H54 (cell line): ENCODE measurements around the gene CMIP.

Experiments used
- DNase-seq: peaks from one replicate; pipeline ENCODE4 v3.0.0; 2011; ENCODE audit warnings: low spot score, mixed read lengths; ENCODE audit not compliant: insufficient read length
- FAIRE-seq: peaks from 3 replicates; lab custom pipeline; 2011; peaks lifted over from hg19 to GRCh38; lab: Jason Lieb, UNC
- POLR2A ChIP-seq: IDR thresholded peaks from 2 replicates; pipeline ENCODE4 v1.6.1; 2011; ENCODE audit warnings: low read depth, mild to moderate bottlenecking, low read length

CMIP gene

DNA sequence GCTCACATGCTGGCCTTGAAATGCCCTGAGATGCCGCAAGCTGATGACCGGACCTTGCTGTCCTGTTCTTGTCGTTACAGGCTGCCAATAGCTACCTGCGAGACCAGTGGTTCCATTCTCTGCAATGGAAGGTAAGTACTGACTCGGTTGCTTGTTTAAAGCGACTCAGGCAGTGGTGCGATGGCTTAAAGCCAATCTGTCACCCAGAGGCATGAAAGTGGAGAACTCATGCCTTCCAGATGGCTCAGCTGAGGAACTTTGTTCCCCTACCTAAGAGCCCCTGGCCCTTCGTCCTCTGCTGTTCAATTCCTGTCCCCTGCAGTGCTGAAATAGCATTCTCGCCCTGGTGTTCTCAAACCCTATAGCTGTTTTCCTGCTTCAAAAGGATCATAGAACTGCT, 176.2 kb downstream of the CMIP start:
- DNase-seq (no peak), FAIRE-seq (no peak)
- no peak for TF ChIP-seq POLR2A

DNA sequence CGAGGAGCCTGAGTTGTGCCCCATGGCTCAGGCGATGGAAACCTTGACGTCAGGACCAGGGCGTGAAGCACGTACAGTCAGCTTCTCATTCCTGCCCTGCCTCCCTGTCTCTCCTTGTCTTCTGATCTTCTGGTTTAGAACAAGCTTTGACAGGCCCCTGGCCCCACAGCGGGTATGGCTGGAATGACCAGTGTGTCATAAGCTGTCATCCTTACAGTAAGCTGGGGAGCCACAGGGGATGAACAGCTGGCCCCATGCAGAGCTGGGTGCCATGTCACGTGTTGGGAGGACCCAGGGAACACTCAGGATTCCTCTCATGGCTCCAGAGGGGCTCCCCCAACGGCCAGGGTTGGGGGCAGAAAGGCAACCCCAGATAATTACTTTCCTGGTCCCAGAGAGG, 176.9 kb downstream of the CMIP start:
- FAIRE-seq, result no peak
- no peak for DNase-seq
- no peak for TF ChIP-seq POLR2A

DNA sequence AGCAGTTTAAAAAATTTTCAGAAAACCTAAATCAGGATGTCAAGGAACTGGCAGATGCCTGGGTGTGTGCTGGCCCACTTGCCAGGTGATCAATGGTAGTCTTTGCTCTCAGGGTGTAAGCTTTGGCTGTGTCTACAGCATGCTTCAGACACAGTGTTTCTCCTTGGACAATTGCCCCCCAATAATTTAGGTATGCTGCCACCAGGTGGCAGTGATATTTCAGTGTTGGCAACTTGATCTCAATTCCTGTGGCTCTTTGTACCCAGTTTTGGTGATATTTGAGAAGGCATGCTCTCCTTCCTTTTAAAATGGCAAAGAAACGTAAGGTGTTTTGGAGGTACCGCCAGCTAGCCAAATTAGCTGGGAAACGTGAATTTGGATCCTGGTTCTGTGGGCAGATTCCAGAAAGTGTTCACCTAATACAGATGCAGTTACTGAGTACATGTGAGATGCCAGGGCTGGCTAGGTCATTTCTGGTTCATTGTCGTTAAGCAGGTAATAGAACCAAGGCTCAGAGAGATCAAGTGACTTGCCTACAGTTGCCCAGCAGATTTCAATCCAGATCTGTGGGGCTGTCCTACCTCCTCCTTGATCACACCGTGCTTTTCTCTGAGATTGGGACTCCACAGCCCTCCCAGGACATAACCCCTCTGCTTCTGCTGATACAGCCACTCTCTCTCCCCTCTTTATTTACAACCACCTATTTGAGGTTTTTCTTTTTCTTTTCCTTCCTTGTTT, 178.9 kb downstream of the CMIP start:
- no peak for TF ChIP-seq POLR2A
- no peak for FAIRE-seq
- no peak for DNase-seq

DNA sequence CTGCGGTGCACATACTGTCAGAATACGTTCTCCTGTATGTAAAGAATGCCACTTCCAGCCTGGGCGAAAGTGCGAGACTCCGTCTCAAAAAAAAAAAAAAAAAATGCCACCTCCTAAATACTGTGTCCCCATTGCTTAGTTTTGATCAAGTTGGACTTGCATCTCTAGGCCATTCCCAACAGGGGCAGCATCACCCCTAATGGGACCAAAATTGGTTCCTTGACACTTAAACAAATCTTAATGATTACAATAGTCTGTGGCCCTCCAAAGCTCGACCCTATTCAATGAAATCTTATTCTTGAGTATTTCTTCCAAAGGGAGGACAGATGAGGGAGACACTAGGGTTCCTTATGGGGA, 179.8 kb downstream of the CMIP start:
- no peak for TF ChIP-seq POLR2A
- FAIRE-seq (no peak), DNase-seq (no peak)

DNA sequence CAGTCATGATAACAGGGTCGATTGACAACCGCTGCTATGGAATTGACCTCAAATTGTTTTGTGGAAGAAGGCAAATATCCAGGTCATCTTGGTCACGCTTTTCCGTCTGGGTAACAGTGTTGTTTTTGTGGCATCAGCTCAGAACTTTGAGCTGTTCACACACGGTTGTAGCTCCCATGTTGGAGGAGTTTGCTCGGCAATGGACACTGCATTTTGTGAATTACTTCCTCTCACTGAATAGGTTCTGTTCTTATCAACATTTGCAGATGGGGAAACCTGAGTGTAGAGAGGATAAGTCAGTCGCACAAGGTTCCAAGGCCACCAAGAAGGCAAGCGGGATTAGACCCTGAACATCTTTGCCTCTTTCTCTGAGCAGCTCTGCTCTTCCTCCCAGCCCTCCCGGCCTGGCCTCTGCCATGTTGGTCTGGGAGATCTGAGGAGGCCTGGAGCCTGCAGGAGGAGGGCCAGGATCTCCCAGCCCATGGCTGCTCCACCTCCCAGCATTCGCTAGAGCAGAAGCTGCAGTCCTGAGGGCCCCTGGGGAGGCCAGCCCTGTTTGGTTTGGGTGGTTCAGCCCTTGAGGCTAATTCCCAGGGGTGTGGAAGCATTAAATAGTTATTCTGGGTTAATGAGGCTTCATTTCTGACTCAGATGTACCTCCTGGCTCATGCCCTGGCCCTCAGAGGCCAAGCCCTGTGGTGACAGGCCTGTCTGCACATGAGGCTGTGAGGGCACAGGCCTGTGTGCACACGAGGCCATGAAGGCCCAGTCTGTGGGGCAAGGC, 180.3 kb downstream of the CMIP start:
- TF ChIP-seq POLR2A, result no peak

DNA sequence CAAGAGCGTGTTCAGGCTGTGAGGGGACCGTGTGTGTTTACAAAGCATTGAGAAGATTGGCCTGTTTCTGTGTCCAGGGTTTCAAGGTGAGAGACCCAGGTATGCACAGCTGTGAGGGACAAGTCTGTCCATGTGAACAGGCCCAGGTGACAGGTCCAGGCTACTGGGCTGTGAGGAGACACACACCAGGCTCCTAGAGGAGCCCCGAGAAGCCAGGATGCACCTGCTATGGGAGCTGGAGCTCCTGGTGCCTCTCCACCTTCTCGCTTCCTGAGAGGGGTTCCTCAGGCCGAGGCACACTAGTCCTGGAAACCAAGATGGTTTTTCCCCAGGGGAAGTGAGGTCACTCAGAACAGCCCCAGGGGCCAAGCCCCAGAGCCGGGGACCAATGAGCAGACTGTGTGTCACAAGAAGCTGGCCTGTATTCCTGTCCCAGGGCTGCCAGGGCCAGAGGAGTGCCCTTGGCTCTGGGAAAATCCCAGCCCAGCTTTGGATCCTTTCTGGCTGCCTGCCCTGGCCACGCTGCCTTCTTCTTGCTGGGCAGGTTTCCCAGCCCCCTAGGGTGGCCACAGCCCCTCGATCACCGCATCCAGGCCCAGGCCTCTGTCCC, 181.0 kb downstream of the CMIP start:
- FAIRE-seq (no peak), DNase-seq (peak; percentile 80)
- no peak for TF ChIP-seq POLR2A

More for the DNA sequence above, 180.3 kb downstream of the CMIP start:
- no peak for DNase-seq
- no peak for FAIRE-seq

DNA sequence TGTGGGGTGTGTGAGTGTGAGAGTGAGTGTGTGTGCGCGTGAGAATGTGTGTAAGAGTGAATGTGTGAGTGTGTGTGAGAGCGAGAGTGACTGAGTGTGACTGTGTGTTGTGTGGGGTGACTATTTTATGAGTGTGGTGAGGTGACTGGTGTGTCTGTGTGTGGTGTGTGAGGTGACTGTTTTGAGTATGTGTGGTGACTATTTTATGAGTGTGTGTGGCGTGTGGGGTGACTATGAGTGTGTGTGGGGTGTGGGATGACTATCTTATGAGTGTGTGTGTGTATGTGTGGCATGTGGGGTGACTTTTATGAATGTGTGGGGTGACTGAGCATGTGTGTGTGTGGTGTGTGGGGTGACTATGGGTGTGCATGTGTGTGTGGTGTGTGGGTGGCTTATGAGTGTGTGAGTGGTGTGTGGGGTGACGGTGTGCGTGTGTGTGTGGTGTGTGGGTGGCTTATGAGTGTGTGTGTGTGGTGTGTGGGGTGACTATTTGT, 181.6 kb downstream of the CMIP start:
- DNase-seq (no peak), FAIRE-seq (no peak)
- no peak for TF ChIP-seq POLR2A

DNA sequence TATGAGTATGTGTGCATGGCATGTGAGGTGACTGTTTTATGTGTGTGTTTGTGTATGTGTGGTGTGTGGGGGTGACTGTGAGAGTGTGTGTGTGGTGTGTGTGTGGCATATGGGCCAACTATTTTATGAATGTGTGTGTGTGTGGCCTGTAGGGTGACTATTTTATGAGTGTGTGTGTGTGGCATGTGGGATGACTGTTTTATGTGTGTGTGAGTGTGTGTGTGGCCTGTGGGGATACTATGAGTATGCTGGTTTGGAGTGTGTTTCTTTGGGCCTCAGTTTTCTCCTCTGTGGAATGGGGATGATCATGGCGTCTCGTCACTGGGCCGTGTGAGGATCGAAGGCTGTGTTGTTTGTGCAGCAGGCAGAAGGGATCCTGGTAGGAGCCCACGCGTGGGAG, 182.4 kb downstream of the CMIP start:
- DNase-seq (no peak), FAIRE-seq (no peak)
- TF ChIP-seq POLR2A, result no peak

DNA sequence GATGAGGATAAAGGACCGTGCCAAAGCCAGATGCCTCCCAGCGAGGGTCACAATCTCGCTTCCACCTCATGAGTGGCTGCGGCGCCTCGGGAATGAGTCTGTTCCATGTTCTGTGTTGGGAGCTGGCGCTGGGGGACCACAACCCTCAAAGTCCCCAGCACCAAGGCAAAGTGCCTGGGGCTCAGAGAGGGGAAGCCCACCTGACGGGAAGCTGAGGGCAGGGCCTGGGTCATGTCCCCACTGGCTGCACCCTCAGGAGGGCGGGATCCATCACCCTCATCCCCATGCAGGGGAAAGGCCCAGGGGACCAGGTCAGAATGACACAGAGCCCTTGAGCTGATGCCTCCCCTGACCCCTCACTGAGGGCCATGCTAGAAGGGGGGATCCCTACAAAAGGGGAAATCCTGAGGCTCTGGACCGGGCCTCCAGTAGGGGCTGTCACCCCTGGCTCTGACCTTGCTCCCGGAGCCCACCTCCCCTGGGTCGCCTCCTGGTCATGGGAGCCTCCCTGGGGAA, 183.2 kb downstream of the CMIP start:
- no peak for DNase-seq
- TF ChIP-seq POLR2A, result no peak
- FAIRE-seq, result no peak

DNA sequence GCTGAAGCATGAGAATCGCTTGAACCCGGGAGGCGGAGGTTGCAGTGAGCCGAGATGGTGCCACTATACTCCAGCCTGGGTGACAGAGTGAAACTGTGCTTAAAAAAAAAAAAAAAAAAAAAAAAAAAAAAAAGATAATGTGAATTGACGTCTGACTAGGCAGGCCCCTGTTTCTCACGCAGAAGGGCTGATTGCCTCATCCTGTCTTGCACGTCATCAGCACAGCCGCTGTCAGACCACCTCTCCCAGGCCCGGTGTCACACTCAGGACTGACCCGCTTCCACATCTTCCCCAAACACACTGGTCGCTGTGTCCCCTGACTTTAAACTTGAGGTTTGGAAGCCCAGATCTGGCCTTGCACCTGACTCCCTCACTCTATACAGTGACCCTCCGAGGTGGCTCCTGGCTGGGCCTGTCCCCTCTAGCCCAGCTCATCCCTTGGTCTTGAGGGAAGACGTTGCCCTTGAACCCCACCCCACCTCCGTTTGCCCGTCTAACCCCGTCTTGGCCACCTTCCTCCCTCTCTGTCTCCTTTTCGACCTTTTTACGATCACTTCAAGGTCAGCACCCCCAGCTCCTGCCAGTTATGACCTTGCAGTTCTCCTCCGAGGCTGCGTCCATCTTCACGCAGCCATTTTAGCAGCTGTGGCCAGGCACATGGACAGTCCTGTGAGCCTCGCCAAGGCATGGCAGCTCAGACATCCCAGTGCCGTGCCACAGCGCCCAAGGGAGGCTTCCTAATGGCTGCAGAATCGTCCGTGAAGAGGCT, 184.6 kb downstream of the CMIP start:
- no peak for FAIRE-seq
- TF ChIP-seq POLR2A, result no peak
- DNase-seq, result no peak

DNA sequence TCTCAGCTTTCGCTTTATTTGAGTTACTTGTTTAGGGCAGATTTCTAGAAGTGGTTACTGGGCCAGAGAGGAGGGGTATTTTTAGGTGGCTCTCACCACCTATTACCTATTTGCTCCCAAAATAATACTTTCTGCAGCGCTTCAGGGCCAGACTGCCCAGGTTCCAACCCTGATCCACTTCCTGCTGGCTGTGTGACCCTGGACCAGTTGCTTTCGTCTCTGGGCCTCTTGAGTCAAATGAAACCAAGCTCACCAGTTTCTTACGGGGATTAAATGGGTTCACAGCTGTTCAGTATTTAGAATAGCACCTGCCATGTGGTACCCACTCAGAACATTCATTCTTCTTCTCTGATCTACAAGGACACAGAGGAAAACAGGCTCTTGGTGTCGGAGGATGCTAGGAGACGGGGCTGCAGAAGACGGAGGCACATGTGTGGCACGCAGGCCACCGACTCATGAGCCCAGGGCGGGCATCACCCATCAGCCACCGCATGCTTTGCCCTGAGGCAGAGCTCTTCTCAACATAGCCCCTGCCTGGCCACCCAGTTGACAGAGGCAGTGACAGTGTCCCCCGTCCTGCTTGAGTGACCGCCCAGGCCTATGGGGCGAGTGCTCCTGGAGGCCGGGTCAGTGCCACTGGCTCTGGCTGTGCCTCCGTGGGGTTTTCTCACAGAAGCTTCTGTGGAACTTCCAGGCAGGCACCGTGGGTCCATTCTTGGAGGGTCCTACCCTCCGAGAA, 185.5 kb downstream of the CMIP start:
- FAIRE-seq (no peak), DNase-seq (no peak)
- TF ChIP-seq POLR2A, result no peak

DNA sequence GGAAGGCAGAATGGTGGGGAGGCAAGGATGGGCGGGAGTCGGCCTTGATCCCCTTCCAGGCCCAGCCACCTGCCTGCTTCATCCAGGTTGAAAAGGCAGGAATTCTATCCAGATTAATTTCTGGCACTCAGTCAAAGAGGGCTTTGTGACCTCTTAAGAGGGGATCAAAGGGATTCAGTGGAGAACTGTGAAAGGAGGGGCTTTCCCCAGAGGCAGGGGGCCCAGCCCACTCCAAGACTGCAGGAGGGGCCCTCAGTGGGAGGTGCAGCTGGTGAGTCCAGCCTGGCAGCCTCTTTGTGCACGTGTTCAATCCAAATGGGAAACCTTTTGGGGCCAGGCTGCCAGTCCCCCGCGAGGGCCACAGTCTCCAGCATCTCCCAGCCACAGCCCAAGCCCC, 186.0 kb downstream of the CMIP start:
- no peak for FAIRE-seq
- TF ChIP-seq POLR2A, result no peak
- no peak for DNase-seq

DNA sequence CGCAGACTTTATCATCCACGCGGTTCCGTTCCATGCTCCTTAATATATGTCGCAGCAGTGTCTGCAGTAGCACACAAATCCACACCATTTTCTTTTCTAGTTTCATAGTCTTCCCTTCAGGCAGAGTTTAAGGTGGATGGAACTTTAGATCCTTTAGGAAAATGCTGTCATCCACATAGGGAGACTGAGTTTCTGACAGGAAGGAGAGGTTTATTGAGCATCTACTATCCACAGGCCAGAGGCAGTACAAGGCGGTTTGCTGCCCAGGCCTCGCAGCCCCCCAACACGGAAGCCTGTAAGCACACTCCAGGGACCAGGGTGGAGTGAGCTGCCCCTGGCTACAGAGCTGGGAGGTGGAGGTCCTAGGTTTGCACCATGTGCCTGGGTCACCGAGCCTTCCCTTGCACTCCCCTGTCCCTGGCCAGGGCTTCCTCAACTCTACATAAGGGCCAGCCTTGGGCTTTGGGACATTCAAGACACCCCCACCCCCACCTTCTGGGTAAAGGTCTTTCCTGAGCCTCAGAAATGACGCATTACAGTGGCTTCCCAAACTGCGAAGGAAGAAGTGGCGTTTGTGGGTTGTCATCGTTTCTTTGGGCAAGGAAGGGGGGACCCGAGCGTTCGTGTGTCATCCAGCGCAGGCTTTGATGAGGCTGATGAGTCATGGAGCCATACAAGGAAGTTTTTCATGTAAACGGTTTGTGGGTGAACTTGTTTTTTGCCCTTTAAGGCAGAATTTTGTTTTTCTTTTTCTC, 188.0 kb downstream of the CMIP start:
- FAIRE-seq (peak; percentile 71), DNase-seq (peak; percentile 74)
- no peak for TF ChIP-seq POLR2A
